ENCODE data around the gene EBF4.

DNA sequence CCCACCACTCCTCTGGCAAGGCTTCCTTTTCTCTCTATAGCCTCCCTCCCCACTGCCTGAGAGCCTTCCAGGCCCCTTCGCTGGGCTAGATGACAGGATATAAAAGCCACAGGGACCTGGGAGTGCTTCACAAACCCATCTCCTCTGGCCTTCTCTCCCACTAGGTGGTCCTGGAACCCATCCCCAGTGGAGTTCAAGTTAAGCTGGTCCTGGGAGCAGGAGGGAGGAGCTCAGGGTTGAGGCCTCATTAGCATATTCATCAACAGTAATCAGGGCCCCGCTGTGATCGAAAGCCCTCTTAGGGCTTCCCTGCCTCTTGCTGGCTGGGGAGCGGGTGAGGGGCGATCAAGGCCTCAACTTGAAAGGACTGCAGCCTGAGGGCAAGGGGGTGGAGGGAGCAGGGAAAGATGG lies 9.1 kb downstream of the EBF4 start:
- TF ChIP-seq, protein P1, sequence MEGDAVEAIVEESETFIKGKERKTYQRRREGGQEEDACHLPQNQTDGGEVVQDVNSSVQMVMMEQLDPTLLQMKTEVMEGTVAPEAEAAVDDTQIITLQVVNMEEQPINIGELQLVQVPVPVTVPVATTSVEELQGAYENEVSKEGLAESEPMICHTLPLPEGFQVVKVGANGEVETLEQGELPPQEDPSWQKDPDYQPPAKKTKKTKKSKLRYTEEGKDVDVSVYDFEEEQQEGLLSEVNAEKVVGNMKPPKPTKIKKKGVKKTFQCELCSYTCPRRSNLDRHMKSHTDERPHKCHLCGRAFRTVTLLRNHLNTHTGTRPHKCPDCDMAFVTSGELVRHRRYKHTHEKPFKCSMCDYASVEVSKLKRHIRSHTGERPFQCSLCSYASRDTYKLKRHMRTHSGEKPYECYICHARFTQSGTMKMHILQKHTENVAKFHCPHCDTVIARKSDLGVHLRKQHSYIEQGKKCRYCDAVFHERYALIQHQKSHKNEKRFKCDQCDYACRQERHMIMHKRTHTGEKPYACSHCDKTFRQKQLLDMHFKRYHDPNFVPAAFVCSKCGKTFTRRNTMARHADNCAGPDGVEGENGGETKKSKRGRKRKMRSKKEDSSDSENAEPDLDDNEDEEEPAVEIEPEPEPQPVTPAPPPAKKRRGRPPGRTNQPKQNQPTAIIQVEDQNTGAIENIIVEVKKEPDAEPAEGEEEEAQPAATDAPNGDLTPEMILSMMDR (conservative IDR thresholded peaks at IDR 0.05; ENCODE audit: low read length), result no peak
- TF ChIP-seq EZH2phosphoT487 (IDR thresholded peaks at IDR 0.05; ENCODE audit: borderline replicate concordance), result no peak

Data from Loucy (cell line).